Esophagus mucosa (tissue), 1 donor: ENCODE data around the gene SCUBE1. TPM values are rescaled to one million over a fixed set of nuclear protein-coding genes. Genes with fewer than 3 reads are reported as not detected.

Experiments used
- ATAC-seq: fragments of 200-7000 bp; cut with Tn5 transposase; one replicate; pipeline ENCODE4 v1.9.1; 2020
- total RNA-seq: library from RNA; stranded (reverse); gene quantifications from one replicate; pipeline ENCODE4 v1.2.4, GENCODE V29; 2023
- donor health status: DM: yes; HTN: yes; CAD: no.

SCUBE1 gene
- total RNA-seq, 1 donor from 2014 or later: 0.80 TPM

DNA sequence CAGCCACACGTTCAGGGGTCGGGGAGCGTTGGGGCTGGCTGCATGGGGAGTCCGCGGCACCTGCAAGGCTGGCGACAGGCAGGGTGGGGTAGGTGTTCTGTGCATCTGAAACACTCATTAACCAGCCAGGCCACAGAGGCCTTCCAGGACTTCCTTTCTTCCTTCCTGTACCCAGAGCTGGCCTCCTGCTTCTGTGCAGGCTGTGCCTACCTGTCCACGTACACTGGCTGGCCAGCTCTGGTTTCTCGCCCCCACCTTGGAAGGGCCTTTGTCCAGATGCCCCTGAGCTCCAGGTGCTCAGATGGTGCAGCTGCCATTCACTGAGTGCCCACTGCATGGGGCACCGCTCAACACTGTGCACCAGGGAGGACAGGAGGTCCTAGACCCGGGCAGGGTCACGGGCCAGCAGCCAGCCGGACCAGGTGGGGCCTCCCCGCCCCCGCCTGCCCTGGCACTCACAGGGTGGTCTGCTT, 172.1 kb downstream of the SCUBE1 start:
- peak; percentile 0 for ATAC-seq

DNA sequence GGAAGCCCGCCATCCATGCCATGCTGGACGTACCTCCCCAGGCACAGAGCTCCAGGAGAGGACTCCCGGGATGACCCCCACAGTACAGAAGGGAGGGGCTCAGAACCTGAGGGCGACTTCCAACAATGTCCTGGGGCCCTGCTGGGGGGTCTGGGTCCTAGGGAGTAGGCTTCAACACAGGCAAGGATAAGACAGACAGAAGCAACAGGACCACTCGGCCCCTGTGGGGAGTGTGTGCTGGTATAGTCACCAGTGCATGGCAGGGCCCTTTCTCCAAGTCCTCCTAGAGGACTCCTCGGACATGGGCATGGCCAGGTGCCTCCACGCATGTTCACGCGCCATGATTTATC, 173.1 kb downstream of the SCUBE1 start:
- ATAC-seq: no peak

DNA sequence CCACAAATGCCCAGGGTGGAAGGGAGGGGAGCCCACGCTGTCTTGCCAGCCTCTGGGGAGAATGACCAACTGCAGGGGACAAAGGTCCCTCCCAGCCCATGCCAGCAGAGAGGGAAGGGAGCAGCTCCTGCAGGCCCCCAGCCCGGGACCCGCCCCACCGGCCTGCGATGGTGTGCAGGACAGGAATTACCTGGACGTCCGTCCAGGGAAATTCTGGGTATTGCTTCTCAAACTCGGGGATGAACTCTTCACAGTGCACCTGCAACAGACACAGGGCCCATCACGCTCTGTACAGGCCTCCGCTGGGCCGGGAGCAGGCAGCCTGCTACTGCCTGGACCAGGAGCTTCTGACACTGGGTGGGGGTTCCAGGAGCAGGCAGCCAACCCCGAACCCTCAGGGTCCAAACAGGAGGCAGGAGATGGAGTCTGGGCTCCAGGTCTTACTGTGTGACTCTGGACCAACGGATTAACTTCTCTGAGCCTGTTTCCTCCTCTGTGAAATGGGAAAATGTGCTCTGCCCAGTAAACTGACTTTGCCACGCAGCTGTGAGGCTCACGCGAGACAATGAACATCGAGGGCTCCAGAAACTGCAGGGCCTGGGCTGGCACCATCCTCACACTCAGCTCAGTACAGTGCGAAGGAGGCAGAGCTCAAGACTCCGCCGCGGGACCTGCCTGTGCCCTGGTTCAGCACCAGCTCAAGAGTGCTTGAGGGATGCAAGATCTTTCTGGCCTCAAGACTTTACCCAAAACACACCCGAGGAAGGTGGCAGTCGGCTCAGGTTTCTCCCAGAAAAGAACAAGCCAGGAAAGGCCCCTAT, 173.7 kb downstream of the SCUBE1 start:
- ATAC-seq: no peak

DNA sequence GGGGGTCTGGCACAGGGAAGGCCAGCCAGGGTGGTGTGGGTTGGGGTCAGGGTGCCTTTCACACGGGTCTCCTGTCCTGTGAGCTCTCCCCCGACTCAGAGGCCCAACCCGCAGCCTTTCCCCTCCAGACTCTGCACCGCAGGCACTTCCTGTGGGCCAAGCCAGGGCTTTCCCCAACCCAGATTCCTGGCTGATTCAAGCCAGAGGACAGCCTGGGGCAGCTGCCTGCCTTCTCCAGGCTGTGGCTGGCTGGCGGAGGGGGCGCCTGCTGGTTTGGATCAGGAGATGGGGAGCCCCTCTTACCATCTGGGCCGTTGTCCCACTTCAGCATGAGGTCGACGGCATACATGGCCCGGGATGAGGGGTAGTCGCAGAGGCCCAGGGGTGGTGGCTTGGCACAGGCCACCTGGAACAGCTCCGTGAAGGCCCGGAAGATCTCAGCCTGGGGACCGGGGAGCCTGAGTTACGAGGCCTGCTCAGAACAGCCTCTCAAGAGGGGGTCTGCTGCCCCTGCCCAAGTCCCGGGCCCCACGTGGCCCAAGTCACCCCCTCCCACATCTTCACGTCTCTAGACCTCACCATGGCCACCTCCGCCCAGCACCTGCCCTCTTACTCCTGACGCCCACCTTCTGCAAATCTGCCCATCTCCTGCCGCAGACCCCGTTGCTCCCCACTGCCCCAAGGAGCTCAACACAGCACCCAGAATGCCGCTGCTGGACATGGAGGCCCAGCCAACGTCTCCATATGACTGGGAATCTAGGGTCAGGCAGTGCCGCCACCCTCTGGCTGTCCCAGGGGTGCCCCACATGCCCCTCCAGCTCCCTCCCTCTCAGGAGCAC, 174.5 kb downstream of the SCUBE1 start:
- no peak for ATAC-seq

DNA sequence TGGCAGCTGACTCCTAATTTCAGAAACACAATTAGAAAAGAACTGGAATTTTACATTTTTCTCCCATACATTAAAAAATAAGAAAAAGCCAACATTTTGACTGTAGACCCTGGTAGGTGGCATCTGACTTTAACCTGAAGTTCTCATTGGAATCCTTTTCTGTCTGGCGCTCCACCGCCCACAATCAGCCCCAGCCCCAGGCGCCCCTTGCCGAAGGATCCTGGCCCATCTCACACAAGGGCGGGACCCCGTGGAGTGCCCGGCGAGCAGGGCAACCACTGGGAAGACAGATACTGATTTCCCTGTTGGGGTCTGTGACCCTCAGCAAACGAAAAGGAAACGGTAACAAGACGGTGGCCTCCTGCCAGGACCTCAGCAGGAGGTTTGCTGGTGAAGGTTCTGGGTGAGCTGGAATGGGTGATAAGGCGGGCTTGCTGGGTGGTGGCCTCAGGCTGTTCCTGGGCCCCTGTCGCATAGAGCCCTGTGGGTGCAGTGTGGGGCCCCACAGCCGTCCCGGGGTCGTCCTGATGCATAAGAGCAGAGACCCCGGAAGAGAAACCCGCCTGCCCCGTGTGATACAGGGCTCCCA, 176.1 kb downstream of the SCUBE1 start:
- ATAC-seq: no peak

DNA sequence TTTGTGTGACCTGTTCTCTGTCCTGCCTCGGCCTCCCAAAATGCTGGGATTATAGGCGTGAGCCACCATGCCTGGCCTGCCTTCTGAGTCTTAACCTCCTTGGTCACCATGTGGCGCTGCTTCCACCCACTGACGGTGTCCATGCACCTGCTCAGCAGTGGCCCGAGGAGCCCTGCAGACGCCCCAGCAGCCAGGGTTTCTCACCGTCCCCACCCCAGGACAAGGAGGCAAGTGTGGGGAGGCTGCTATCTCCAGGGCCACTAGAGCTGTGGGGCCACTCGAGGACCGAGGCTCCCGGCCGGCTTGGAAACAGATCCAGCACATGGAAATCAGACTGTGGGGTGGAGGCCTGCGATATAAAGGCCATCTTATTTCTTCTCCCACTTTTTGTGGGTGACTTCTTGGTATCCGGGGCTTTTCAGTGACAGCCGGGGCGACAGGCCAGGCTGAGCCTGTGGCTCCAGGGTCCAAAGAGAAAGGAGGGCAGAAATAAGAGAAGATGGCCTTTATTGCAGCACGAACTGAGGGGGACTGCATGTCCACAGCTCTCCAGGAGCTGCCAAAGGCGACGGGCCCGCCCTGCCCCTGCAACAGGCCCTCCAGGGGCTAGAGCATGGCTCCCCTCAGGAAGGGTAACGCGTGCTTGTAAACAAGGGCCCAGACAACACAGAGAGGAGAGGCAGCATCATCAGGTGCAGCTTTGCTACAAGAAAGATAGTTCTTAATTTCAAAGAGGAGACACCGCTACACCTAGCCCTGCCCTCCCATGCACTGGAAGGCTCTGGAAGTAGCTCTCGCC, 176.8 kb downstream of the SCUBE1 start:
- no peak for ATAC-seq

DNA sequence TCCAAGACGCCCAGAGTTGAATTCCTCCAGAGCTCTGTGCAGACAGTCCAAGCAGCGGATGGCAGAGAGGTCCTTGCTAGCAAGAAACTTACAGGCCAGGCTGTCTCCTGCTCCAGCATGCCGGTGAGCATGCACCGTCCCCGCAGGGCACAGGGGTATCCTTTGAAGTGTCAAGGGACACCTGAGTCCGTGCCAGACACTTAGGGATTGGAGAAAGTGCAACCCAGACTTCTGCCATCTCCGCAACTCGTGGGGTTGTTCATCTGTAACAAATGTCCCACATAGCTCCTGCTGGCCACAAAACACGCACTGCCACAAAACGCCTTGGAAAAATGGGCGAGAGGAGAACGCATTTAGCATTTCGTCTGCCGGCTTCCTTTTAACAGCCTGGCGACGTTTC, 178.5 kb downstream of the SCUBE1 start:
- peak; percentile 2 for ATAC-seq

DNA sequence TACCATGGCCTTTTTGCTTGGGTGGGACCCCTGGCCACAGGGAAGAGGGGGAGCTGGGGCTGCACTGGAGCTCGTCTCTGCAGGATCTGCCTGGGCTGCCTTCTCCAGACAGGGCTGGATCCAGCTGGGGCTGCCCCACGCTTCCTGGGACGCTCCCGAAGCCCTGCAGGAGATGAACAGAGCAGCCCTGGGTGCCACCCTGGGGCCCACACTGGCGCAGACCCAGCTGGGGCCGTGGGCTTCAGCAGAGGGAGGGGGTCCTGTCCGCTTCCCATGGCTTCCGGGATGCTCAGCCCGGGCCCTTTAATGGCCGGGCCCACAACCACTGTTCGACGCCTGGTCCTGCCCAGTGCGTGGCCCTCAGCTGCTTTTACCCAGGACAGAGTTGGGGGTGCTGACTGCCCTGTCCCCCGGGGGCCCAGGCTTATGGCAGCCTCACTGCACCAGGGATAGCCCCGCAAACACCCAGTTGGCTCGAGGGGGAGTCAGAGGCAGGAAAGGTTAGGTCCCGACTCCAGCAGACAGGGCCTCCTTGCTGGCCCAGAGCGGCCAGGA, 179.9 kb downstream of the SCUBE1 start:
- ATAC-seq: peak; percentile 0

DNA sequence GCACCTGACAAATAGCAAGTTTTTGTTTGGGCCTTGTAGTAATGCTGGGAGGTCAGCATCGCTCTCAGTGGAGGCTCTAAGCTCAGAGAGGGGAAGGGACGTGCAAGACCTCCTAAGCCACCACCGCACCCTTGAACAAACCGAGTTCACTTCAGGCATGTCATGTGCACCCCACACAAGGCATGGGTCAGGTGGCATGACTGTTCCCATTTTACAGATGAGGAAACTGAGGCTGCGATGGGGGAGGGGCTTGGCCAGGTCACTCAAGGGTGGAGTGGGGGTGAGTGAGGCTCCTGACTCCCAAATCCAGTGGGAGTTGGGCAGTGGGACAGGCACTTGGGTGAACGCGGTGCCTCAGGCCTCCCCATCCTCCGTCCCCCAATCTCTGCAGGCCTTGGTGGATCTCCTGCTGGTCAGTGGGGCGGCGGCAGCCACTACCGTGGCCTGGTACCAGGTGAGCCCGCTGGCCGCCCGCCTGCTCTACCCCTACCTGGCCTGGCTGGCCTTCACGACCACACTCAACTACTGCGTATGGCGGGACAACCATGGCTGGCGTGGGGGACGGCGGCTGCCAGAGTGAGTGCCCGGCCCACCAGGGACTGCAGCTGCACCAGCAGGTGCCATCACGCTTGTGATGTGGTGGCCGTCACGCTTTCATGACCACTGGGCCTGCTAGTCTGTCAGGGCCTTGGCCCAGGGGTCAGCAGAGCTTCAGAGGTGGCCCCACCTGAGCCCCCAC, 180.6 kb downstream of the SCUBE1 start:
- no peak for ATAC-seq

DNA sequence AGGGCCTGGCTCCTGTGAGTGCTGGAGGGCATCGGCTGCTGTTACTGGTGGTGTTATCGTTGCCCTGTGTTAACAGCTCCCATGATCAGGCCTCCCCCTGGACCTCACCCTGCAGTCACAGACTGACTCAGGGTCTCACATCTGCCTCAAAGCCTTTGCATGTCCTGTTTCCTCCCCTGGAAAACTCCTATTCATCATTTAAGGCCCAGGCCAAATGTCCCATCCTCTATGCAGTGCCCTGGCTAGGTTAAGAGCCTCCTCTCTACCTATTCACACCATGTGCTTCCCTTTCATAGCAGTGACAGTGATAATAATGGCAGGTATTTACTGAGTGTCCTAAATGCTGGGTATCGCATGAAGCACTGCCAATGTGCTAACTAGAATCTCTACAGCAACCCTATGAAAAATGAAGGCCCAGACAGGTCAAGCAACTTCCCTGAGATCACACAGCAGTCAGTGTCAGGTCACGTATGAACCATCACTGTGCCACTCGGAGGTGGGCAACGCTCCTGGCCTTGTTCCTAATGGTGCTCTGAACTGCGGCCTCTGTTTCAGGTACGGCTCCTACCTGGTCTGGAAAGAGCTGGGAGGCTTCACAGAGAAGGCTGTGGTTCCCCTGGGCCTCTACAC, 182.6 kb downstream of the SCUBE1 start:
- ATAC-seq: no peak

DNA sequence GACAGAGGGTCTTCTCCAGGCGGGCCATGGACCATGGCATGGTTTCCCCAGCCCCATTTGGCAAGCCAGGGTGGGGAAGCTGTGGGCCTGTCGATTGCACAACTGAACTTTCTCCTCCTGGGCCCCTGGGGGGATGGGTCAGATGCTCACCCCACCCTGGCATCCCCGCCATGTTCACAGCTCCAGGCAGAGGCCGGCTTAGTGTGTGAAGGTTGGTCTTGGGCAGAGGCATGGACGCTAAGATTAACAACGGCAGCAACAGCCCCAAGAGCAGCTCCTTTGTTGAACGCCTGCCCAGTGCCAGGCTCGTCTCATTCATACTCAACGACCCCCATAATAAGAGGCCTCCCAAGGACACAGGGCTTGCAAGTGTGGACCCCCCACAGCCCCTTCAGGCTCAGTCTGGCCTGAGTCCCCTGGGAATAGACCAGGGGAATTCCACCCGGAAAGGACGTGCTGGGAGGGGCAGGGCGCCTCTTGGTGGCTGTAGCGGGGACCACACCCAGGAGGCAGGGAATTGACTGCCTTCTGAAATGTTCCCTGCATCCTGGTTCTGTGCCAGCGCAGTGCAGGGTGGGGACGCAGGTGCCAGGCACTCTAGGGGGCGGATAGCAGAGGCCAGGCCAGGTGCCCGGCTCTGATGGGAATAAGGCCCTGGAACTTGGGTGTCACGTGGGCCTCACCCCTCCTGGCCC, 183.5 kb downstream of the SCUBE1 start:
- ATAC-seq: peak; percentile 23

DNA sequence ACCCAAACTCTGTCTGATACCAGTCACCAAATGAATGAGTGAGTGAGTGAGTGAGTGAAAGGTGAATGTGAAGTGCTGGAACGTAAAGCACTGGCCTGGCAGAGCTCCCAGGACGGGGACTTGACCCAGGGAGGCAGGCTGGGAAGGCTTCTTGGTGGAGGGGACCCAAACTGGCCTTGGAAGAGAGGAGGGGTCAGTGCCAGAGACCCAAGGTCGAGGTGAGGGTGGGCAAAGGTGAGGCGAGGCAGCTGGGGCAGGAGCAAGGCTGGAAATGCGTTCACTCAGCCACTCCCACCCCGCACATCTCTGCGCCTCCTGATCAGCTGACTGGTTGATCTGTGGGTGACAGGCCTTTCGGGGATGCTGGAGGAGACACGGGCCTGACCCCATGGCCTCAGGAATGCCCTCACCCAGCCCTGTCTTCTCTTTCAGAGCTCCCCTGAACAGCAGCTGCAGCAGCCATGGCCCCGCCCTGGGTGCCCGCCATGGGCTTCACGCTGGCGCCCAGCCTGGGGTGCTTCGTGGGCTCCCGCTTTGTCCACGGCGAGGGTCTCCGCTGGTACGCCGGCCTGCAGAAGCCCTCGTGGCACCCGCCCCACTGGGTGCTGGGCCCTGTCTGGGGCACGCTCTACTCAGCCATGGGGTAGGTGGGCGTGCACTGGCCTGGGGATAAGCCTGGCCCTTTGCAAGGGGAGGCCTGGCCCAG, 184.2 kb downstream of the SCUBE1 start:
- ATAC-seq: no peak

DNA sequence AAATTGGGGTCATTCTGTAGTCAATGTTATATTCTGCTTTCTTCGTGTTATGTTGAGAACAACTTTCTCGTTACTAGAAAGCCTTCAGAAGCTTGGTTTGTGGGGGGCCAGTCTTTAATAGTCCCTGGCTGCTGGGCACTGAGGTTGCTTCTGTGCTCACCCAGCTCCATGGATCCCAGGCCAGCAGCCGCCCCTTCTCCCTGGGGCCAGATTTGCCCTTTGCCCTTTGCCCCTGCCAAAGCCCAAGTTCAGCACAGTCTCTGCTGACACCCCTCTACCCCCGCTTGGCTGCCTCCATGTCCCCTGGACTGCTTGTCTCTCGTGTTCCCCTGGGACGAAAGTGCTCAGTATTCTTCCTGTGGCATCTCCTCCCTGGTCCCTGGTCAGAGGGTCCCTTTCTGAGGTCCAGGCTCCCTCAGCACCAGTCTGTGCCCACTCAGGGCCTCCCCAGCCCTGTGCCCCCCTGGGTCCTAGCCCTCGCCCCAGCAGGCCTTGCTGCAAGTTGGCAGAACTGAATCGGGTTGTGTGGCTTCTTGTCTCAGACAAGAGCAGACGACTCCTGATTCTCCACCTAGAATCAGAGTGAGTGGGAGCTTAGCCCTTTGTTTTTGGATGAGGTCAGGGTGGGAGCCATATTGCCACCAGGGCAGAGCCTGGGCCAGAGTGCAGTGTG, 185.2 kb downstream of the SCUBE1 start:
- no peak for ATAC-seq

DNA sequence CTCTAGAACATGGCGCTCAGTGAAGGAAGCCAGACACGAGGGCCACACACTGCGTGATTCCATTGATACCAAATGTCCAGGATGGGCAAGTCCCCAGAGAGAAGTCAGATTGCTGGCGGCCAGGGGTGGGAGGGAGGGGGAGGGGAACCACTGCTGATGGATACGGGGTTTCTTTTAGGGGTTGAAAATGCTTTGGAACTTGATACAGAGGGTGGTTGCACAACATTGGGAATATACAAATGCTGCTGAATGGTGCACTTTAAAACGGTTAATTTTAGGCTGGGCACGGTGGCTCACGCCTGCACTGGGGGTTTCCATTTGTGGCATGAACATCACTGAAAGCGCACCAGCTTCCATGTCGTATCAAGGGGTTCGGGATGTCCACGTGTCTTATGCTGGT, 186.8 kb downstream of the SCUBE1 start:
- no peak for ATAC-seq

DNA sequence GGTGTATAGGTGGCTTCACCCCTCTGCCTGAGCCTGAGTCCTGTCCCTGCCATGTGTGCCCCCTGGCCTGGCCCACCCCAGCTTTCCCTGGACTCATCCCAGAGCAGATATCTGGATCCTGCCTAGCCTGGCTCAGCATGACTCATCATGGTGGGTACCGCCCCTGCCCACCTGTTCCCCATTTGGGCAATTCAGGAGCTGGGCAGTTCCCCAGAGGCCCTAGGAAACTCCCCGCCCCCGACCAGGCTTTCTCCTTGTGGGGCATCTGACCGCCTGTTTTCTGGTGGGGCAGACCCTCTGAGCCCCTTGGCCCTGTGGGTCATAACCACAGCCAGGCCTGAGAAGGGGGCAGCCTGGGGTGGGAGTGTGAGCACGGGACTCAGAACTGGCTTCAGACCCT, 187.4 kb downstream of the SCUBE1 start:
- ATAC-seq: no peak

DNA sequence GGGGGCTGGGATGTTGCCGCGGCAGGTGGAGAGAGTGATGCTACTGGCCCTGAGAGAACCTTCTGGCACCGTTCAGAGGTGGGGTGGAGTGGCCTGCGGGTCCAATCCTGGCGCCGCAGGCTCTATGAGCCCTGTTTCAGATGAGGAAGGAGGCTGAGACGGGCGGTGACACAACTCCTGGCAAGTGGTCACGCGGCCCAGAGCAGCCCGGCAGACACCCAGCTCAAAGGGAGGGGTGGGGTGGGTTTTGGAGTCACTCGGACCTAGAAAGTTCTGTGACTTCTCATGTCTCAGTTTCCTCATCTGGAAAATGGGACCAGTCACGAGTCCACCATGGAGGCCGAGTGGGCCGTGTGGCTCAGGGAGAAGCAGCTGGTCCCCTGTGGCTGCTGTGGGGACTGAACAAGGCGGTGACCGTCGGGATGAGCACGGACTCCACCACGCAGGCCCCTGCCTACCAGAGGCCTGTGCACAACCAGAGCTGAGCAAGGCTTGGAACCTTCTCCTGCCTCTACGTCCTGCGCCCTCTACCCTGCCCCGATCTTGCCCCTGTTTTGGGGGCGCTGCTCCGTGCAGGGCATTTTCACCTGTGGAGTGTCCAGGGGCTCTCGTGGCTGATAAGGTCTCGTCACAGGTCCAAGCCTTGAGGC, 188.2 kb downstream of the SCUBE1 start:
- ATAC-seq: peak; percentile 6

DNA sequence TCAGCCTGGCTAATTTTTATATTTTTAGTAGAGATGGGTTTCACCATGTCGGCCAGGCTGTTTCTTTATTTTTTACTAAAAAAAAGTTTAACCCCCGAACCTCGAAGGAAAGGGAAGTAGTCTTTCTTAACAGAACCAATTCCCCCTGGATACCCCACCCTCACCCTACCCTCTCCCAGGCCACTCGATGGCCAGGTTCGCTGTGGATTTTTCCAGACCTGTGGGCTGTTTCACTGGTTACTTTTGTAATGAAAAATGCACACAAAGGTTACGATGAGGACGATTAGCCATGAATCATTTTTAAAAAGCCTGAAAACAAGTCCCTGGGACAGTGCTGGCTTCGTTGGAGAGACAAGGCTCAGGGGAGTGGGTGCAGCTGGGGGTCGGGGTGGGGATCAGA, 189.3 kb downstream of the SCUBE1 start:
- no peak for ATAC-seq

DNA sequence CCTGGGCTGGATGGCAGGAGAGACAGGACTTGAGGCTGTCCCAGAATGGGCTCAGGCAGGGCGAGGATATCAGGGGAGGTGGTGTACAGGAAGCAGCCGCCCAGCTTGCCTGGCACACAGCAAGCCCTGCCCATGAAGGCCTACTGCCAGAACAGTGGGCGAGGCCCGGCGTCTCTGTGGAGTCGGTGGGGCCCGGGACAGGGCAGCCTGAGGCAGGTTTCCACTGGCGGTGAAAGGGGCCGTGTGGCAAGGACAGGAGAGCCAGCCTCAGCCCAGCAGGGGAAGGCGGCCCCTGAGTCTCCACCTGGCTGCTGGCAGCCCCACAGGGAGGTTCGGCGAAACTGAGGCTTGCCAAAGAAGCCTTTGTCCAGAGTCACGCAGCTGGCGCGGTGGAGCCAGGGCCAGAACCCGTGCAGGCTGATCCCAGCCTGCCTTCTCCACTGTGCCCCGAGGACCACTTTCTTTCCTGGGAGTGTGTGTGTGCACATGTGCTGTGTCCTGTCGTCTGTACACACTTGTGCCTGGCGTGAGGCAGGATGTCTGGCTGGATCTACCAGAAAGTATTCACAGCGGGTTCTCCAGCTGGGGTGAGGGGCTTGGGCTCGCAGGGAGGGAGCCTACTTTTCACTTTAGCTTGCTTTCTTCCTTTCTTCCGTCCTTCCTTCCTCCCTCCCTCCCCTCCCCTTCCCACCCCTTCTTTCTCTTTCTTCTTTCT, 190.7 kb downstream of the SCUBE1 start:
- peak; percentile 80 for ATAC-seq
